Hepatocyte (in vitro differentiated cells): ENCODE data around the gene URM1.

Experiments
- CTCF ChIP-seq: fragments of 200-600 bp; sonication (generic); IDR thresholded peaks from 2 replicates; pipeline ENCODE4 v1.5.1; 2016; ENCODE audit warnings: antibody characterized with exemption, mild to moderate bottlenecking; ENCODE audit not compliant: poor library complexity
- EZH2 ChIP-seq: fragments of 200-600 bp; sonication (generic); IDR thresholded peaks from 2 replicates; pipeline ENCODE4 v1.6.1; 2016; ENCODE audit warnings: antibody characterized with exemption, mild to moderate bottlenecking, borderline replicate concordance

GRCh38 chr9:128420651-128421481 lies 49.7 kb downstream of the URM1 start, which contains the start of gene CERCAM:
- no peak for TF ChIP-seq EZH2
- peak; percentile 15 for TF ChIP-seq CTCF
